ENCODE results near the gene CYB561D1. TPM values are rescaled to one million over a fixed set of nuclear protein-coding genes. Genes with fewer than 3 reads are reported as not detected.

Gene CYB561D1
- total and polyA plus RNA-seq, 8 donors, result 6.0 to 14.9 (median 8.2) TPM

- intact Hi-C loops (cut with DNase I), result no loop called here
- ATAC-seq (no peak), DNase-seq (no peak)
- no peak for TF ChIP-seq CTCF (IDR thresholded peaks at IDR 0.05)
- H3K4me1 ChIP-seq, result peaks cover 0 to 11% of the 10 kb centered on the region in 2 donors
- no peaks in the 10 kb centered on the region for H3K36me3 ChIP-seq
- no peaks in the 10 kb centered on the region for H3K27me3 ChIP-seq
- H3K27ac ChIP-seq, result no peak overlapping the region
- no peaks in the 10 kb centered on the region for H3K9me3 ChIP-seq
- H3K4me3 ChIP-seq, result no peak overlapping the region
Measured at GRCh38 chr1:109527846-109528695, 34.2 kb downstream of the CYB561D1 start.

GRCh38 chr1:109528712-109529111, 34.8 kb downstream of the CYB561D1 start:
- no peak for ATAC-seq
- H3K36me3 ChIP-seq, result no peaks in the 10 kb centered on the region
- no peak for TF ChIP-seq CTCF (IDR thresholded peaks at IDR 0.05)
- H3K4me1 ChIP-seq, result peaks cover 0 to 11% of the 10 kb centered on the region in 2 donors
- H3K4me3 ChIP-seq, result no peak overlapping the region
- no peaks in the 10 kb centered on the region for H3K27me3 ChIP-seq
- H3K9me3 ChIP-seq, result no peaks in the 10 kb centered on the region
- no peak for DNase-seq
- intact Hi-C loops (cut with DNase I), result no loop called here
- H3K27ac ChIP-seq, result no peak overlapping the region

GRCh38 chr1:109529881-109530456, 36.1 kb downstream of the CYB561D1 start:
- intact Hi-C loops (cut with DNase I), result loop anchor here in 1 of 2 donors (5.0 to 10.0 kb wide), 2 partner anchors 38 to 265 kb away; partner anchors contain the start of gene CYB561D1

DNA sequence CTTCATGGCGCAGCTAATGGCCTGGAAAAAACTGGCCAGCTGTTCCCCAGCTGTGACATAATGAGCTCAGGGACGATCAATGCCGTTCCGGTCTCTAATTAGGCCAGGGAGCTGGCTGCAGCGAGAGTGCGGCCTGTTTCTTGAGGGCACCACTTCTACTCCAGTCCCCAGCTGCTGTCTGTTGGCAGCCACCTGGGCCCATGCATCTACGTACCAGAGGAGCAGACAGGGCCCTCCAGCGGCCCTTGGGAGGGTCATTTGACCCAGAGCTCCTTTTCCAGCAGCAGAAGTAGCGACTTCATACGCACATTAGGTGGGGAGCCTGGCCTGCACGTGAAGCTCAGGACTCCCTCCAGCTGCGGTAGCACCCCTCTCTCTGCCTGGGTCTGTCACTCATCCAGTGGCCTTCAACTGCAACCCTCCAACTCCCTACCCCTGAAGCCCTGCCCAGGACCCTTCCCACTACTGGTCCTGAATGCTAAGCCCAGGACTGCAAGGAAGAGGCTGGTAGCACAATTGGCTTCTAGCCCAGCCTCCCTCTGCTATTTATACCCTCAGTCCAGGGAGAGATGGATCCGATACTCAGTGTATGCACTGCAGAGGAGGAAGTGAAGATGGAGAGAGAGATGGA, 36.7 kb downstream of the CYB561D1 start:
- no peaks in the 10 kb centered on the region for H3K9me3 ChIP-seq
- H3K27ac ChIP-seq, result no peak overlapping the region
- intact Hi-C loops (cut with DNase I), result loop anchor here in 1 of 2 donors (5.0 to 10.0 kb wide), 2 partner anchors 38 to 266 kb away; partner anchors contain the start of gene CYB561D1
- no peak for TF ChIP-seq CTCF (IDR thresholded peaks at IDR 0.05)
- no peaks in the 10 kb centered on the region for H3K27me3 ChIP-seq
- DNase-seq, result peak in 2 of 4 donors; percentile 52 to 75
- ATAC-seq, result no peak
- peaks cover 0 to 11% of the 10 kb centered on the region in 2 donors for H3K4me1 ChIP-seq
- H3K4me3 ChIP-seq, result no peak overlapping the region
- no peaks in the 10 kb centered on the region for H3K36me3 ChIP-seq

More at GRCh38 chr1:109529881-109530456, 36.1 kb downstream of the CYB561D1 start:
- Histone ChIP-seq H3K27me3 (no peaks in the 10 kb centered on the region), H3K9me3 (no peaks in the 10 kb centered on the region), H3K4me3 (no peak overlapping the region), H3K36me3 (no peaks in the 10 kb centered on the region), H3K27ac (no peak overlapping the region), H3K4me1 (peaks cover 0 to 11% of the 10 kb centered on the region in 2 donors)
- DNase-seq (no peak), ATAC-seq (no peak)
- no peak for TF ChIP-seq CTCF (IDR thresholded peaks at IDR 0.05)

- Histone ChIP-seq H3K27ac (no peak overlapping the region), H3K4me3 (no peak overlapping the region), H3K36me3 (no peaks in the 10 kb centered on the region), H3K27me3 (no peaks in the 10 kb centered on the region), H3K9me3 (no peaks in the 10 kb centered on the region), H3K4me1 (peaks cover 0 to 11% of the 10 kb centered on the region in 2 donors)
- intact Hi-C loops (cut with DNase I), result loop anchor here in 1 of 2 donors (5.0 to 10.0 kb wide), 2 partner anchors 39 to 267 kb away; partner anchors contain the start of gene CYB561D1
- TF ChIP-seq CTCF (IDR thresholded peaks at IDR 0.05), result no peak
- ATAC-seq, result no peak
- no peak for DNase-seq
Measured at GRCh38 chr1:109531380-109531779, 37.5 kb downstream of the CYB561D1 start.
